Lower lobe of right lung (tissue), 2 donors: ENCODE measurements around the gene STK32C. TPM values are rescaled to one million over a fixed set of nuclear protein-coding genes. Genes with fewer than 3 reads are reported as not detected.
A peak's percentile ranks its signal among the peaks of the same experiment; 100 is the strongest.
"Not testable (repeated sequence)": the region's sequence is repeated elsewhere in the genome, so short reads cannot be mapped to it uniquely, and the experiment has no call there.

Source experiments
- ATAC-seq, 2 donors: fragments of 200-7000 bp; cut with Tn5 transposase; one replicate each; pipeline ENCODE4 v1.9.1; 2020 to 2022; ENCODE audit warnings: mild to moderate bottlenecking in 2 of 2, moderate library complexity in 2 of 2
- DNase-seq: peaks from one replicate; pipeline ENCODE4 v3.0.0-alpha.2; 2020
- H3K27ac ChIP-seq: fragments of 200-600 bp; one replicate; pipeline ENCODE4 v1.8.0; 2022
- H3K27me3 ChIP-seq: fragments of 200-600 bp; one replicate; pipeline ENCODE4 v1.8.0; 2022; ENCODE audit warnings: low read depth
- H3K36me3 ChIP-seq: fragments of 200-600 bp; one replicate; pipeline ENCODE4 v1.8.0; 2022; ENCODE audit warnings: mild to moderate bottlenecking
- H3K4me1 ChIP-seq: fragments of 200-600 bp; one replicate; pipeline ENCODE4 v1.8.0; 2022
- H3K4me3 ChIP-seq: fragments of 200-600 bp; one replicate; pipeline ENCODE4 v1.8.0; 2022; ENCODE audit warnings: mild to moderate bottlenecking
- H3K9me3 ChIP-seq: fragments of 200-600 bp; one replicate; pipeline ENCODE4 v1.8.0; 2022
- intact Hi-C: fragments of 100-400 bp; cut with DNase I; formaldehyde crosslinking; loops from one replicate; pipeline ENCODE4 v1.11.0; 2022
- total RNA-seq: library from RNA; stranded (reverse); fragmentation: NEBNext Ultra II Directional; extraction: Animal tissue kit (Norgen Biotek cat#: 25700); gene quantifications from one replicate; pipeline ENCODE4 v1.2.1, GENCODE V29; 2021
- TF ChIP-seq, protein P1 (sequence below): fragments of 200-600 bp; IDR thresholded peaks from one replicate; pipeline ENCODE4 v1.8.0; 2022; ENCODE audit warnings: antibody characterized with exemption, mild to moderate bottlenecking
- donor health status: DM: no; HTN: yes; CAD: no; lungs with severe emphysema.

Gene STK32C
- total RNA-seq, 1 donor from 2014 or later = 14.1 TPM

DNA sequence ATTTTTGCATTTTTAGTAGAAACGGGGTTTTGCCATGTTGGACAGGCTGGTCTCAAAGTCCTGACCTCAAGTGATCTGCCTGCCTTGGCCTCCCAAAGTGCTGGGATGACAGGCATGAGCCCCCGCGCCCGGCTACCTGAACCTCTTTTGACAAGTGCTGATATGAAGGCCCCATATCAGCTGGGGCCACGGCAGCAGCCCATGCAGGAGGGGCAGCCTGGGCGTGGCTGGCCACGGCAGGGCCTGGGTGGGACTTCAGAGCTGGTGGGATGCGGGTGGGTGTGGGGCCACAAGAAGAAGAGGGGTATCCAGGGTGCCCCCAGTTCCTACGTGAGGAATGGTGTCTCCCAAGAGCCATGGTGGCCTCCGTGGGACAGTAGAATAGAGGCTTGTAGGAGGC is 31.1 kb upstream of the STK32C start:
- DNase-seq = no peak
- H3K27ac ChIP-seq = no peak overlapping the region
- H3K27me3 ChIP-seq = no peaks in the 10 kb centered on the region
- H3K4me3 ChIP-seq = no peak overlapping the region
- TF ChIP-seq, protein P1, sequence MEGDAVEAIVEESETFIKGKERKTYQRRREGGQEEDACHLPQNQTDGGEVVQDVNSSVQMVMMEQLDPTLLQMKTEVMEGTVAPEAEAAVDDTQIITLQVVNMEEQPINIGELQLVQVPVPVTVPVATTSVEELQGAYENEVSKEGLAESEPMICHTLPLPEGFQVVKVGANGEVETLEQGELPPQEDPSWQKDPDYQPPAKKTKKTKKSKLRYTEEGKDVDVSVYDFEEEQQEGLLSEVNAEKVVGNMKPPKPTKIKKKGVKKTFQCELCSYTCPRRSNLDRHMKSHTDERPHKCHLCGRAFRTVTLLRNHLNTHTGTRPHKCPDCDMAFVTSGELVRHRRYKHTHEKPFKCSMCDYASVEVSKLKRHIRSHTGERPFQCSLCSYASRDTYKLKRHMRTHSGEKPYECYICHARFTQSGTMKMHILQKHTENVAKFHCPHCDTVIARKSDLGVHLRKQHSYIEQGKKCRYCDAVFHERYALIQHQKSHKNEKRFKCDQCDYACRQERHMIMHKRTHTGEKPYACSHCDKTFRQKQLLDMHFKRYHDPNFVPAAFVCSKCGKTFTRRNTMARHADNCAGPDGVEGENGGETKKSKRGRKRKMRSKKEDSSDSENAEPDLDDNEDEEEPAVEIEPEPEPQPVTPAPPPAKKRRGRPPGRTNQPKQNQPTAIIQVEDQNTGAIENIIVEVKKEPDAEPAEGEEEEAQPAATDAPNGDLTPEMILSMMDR = no peak
- no peak for ATAC-seq
- H3K36me3 ChIP-seq = peaks cover 3% of the 10 kb centered on the region
- H3K9me3 ChIP-seq = no peaks in the 10 kb centered on the region
- H3K4me1 ChIP-seq = peaks cover 17% of the 10 kb centered on the region
- intact Hi-C loops = no loop called here

GRCh38 chr10:132337854-132338253 is 30.1 kb upstream of the STK32C start:
- Histone ChIP-seq H3K4me1 (peaks cover 23% of the 10 kb centered on the region), H3K4me3 (peak overlapping the region; percentile 58), H3K27ac (peak overlapping the region; percentile 83)
- DNase-seq, H3K36me3 ChIP-seq, ATAC-seq, H3K9me3 ChIP-seq, intact Hi-C loops, H3K27me3 ChIP-seq: not testable (repeated sequence)

DNA sequence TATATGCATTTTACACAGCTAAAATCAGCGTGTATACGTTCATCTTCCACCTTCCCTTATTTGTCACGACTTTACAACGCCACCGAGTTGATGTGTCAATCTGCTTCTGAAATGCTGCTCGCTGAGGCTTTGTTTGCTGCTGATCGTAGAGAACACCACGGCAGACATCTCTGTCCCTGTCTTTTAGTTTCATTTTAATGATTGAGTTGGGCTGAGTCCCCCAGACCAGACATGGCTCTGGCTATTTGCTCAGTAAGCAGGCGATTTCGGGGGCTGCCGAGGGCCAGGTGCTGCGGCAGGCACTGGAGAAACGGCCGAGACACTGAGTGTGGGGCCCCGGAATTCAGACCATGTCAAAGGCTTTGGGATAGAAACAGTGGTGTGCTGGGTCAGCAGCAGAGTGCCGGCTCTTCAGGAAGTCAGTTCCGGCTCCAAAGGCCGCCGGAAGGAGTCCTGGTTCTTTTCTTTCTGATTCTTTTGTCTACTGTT is 29.2 kb upstream of the STK32C start:
- TF ChIP-seq, protein P1 = no peak
- H3K36me3 ChIP-seq = no peaks in the 10 kb centered on the region
- peak overlapping the region; percentile 83 for H3K27ac ChIP-seq
- ATAC-seq (peak in 1 of 2 donors; percentile 31), DNase-seq (no peak)
- no peaks in the 10 kb centered on the region for H3K27me3 ChIP-seq
- peaks cover 31% of the 10 kb centered on the region for H3K4me1 ChIP-seq
- H3K4me3 ChIP-seq = peak overlapping the region; percentile 58
- H3K9me3 ChIP-seq = no peaks in the 10 kb centered on the region
- intact Hi-C loops = no loop called here

DNA sequence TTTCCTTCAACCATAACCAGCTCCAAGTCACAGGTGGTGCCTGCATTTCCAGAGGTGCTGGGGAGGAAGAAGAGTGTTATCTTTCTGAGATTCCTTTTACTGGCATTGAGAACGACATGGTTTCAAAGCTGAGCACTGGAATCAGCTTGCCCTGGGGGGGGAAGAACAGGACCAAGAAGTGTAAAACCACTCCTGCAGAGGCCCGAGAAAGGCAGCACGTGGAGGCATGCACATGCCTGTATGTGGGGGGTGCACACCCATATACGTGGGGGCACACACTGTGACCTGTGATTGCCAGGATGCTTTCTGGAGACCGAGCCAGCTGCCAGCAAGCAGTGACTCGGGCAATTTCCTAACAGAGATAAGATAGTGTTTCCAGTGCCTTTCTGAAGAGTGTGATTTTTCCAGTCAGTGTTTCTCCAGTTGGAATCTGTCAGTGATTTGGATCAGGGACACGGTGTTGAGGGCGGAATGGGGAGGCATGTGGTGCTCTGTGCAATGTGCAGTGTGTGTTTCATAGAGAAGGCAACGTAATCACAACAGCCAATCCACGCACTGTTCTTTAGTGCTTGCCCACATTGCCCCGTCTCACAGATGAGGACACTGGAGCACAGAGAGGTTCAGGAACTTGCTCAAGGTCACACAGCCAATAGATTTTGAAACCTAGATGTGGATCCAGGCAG is 28.5 kb upstream of the STK32C start:
- Histone ChIP-seq H3K27me3 (no peaks in the 10 kb centered on the region), H3K9me3 (no peaks in the 10 kb centered on the region), H3K36me3 (no peaks in the 10 kb centered on the region), H3K4me3 (peak overlapping the region; percentile 58), H3K27ac (peak overlapping the region; percentile 83), H3K4me1 (peaks cover 31% of the 10 kb centered on the region)
- ATAC-seq (no peak), DNase-seq (no peak)
- intact Hi-C loops = no loop called here
- TF ChIP-seq, protein P1 = no peak

GRCh38 chr10:132335189-132336063 is 27.7 kb upstream of the STK32C start:
- Histone ChIP-seq H3K27me3 (no peaks in the 10 kb centered on the region), H3K4me3 (peak overlapping the region; percentile 58), H3K36me3 (no peaks in the 10 kb centered on the region), H3K27ac (peak overlapping the region; percentile 83), H3K4me1 (peaks cover 38% of the 10 kb centered on the region), H3K9me3 (no peaks in the 10 kb centered on the region)
- intact Hi-C loops = no loop called here
- DNase-seq = peak; percentile 89
- ATAC-seq = peak; percentile 82 to 86
- TF ChIP-seq, protein P1 = no peak
